Muscle layer of duodenum (tissue), 2 donors: ENCODE data around the gene DMD.

Source experiments
- H3K27ac ChIP-seq: one replicate; pipeline ENCODE4 v1.7.0; 2013; ENCODE audit warnings: mild to moderate bottlenecking, low read length
- H3K27me3 ChIP-seq: one replicate; pipeline ENCODE4 v1.7.0; 2013; ENCODE audit warnings: low read depth, mild to moderate bottlenecking, control low read depth, low read length
- H3K36me3 ChIP-seq, 2 donors: one replicate each; pipeline ENCODE4 v1.7.0; 2013; ENCODE audit warnings: low read length in 2 of 2, control low read depth in 1 of 2, mild to moderate bottlenecking in 1 of 2; ENCODE audit not compliant: insufficient read depth in 2 of 2, control insufficient read depth in 1 of 2
- H3K4me1 ChIP-seq, 2 donors: one replicate each; pipeline ENCODE4 v1.7.0; 2013; ENCODE audit warnings: low read length in 2 of 2, mild to moderate bottlenecking in 2 of 2, control low read depth in 1 of 2, moderate library complexity in 1 of 2; ENCODE audit not compliant: insufficient read depth in 2 of 2, control insufficient read depth in 1 of 2
- H3K4me3 ChIP-seq, 2 donors: one replicate each; pipeline ENCODE4 v1.7.0; 2013; ENCODE audit warnings: low read length in 2 of 2, low read depth in 1 of 2, mild to moderate bottlenecking in 1 of 2
- H3K9me3 ChIP-seq, 2 donors: one replicate each; pipeline ENCODE4 v1.7.0; 2013; ENCODE audit warnings: low read length in 2 of 2, control low read depth in 1 of 2, mild to moderate bottlenecking in 1 of 2; ENCODE audit not compliant: control insufficient read depth in 1 of 2
- donor health status: healthy.

DMD gene

DNA sequence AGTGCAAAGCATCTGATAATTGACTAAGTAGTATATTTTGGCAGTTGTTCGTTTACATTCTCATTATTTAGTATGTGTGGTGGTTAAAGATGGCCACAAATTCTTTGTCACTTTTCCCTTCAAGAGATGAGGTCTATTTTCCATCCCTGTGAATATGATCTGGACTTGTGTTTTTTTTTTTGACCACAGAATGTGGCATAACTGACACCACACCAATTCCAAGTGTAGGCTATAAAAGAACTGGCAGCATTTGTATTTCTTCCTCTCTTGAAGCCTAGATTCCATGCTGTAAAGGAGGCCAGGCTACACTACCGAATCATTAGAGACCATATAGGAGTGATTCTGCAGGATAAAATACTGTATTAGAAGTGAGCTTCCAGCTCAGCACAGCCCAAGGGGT lies 596.6 kb downstream of the DMD start:
- Histone ChIP-seq H3K9me3 (no peaks in the 10 kb centered on the region), H3K4me3 (no peak overlapping the region), H3K27me3 (no peaks in the 10 kb centered on the region), H3K36me3 (no peaks in the 10 kb centered on the region), H3K4me1 (no peaks in the 10 kb centered on the region), H3K27ac (no peak overlapping the region)

GRCh38 chrX:32599156-32599555 lies 612.2 kb downstream of the DMD start:
- Histone ChIP-seq H3K4me3 (no peak overlapping the region), H3K9me3 (no peaks in the 10 kb centered on the region), H3K27ac (no peak overlapping the region), H3K36me3 (no peaks in the 10 kb centered on the region), H3K4me1 (no peaks in the 10 kb centered on the region), H3K27me3 (no peaks in the 10 kb centered on the region)

- Histone ChIP-seq H3K4me3 (no peak overlapping the region), H3K27me3 (no peaks in the 10 kb centered on the region)
Measured at GRCh38 chrX:32598707-32599106, 612.6 kb downstream of the DMD start.

DNA sequence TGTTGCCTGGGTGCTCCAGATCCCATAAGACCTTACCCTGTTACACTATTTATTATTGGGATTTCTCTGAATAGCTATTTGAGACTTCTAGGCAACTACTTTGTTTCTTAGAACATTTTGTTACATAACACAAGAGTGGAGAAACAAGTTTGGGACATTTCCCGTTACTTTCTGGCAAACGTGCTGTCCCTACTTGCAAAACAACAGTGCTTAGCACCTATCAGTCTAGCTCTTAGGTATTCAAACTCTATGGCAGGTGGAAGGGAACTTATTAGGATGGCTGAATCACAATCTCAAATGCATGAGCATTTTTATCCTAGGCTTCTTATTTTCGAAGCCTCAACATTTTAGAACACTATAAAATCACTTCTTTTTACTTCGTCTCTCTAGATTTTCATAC lies 613.6 kb downstream of the DMD start:
- Histone ChIP-seq H3K27ac (no peak overlapping the region), H3K27me3 (no peaks in the 10 kb centered on the region), H3K4me1 (no peaks in the 10 kb centered on the region), H3K9me3 (no peaks in the 10 kb centered on the region), H3K4me3 (no peak overlapping the region), H3K36me3 (no peaks in the 10 kb centered on the region)

More at GRCh38 chrX:32598707-32599106, 612.6 kb downstream of the DMD start:
- no peak overlapping the region for H3K27ac ChIP-seq
- no peaks in the 10 kb centered on the region for H3K4me1 ChIP-seq
- H3K9me3 ChIP-seq, result no peaks in the 10 kb centered on the region
- no peaks in the 10 kb centered on the region for H3K36me3 ChIP-seq

DNA sequence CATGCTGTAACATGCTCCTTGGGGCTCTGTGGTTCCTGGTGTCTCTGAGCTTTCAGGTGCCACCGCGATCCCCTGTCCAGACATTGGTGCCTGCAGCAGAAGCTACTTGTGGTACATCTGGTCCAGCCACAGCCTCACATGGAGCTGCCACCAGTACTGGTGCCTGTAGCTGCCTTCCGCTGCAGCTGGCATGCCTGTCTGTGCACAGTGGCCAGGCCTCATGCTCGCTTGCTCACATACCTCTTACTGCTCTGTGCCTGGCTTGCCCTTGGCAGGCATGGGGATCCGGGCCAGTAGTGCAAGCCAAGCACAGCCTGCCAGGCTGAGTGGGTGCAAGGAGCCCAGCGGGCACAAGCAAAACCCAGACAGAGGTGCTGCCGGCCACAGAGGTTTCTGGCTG lies 618.6 kb downstream of the DMD start:
- H3K27ac ChIP-seq, result no peak overlapping the region
- H3K4me1 ChIP-seq, result no peaks in the 10 kb centered on the region
- H3K9me3 ChIP-seq, result no peaks in the 10 kb centered on the region
- no peaks in the 10 kb centered on the region for H3K27me3 ChIP-seq
- H3K4me3 ChIP-seq, result no peak overlapping the region
- peaks cover 0 to 5% of the 10 kb centered on the region in 2 donors for H3K36me3 ChIP-seq

DNA sequence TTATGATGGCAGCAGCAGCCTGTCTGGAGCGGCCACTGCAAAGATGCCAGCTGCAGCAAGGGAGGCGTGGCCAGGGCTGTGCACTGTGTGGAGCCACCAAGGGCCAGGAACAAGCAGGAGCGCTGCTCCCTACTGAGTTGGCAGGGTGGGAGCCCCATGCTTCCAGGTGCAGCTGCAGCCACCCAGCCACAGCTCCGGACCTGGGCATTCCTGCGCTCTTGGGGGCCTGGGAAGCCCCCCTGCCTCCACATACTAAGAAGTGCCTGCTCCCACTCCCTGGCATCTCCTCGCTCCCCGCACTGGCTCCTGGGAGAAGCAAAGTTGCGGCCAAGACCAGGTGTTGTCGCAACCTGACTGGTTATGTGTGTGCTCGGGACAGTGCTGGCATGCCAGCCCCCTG lies 619.8 kb downstream of the DMD start:
- Histone ChIP-seq H3K27me3 (no peaks in the 10 kb centered on the region), H3K4me3 (no peak overlapping the region), H3K36me3 (peaks cover 0 to 5% of the 10 kb centered on the region in 2 donors), H3K27ac (no peak overlapping the region), H3K9me3 (no peaks in the 10 kb centered on the region), H3K4me1 (no peaks in the 10 kb centered on the region)

- Histone ChIP-seq H3K36me3 (no peaks in the 10 kb centered on the region), H3K27ac (no peak overlapping the region), H3K4me3 (no peak overlapping the region), H3K4me1 (no peaks in the 10 kb centered on the region), H3K27me3 (no peaks in the 10 kb centered on the region), H3K9me3 (no peaks in the 10 kb centered on the region)
Measured at GRCh38 chrX:32582729-32583128, 628.6 kb downstream of the DMD start.

- no peaks in the 10 kb centered on the region for H3K4me1 ChIP-seq
- no peaks in the 10 kb centered on the region for H3K36me3 ChIP-seq
- H3K9me3 ChIP-seq, result no peaks in the 10 kb centered on the region
- H3K4me3 ChIP-seq, result no peak overlapping the region
- H3K27me3 ChIP-seq, result no peaks in the 10 kb centered on the region
- H3K27ac ChIP-seq, result no peak overlapping the region
Measured at GRCh38 chrX:32576885-32577284, 634.5 kb downstream of the DMD start.

- H3K4me3 ChIP-seq, result no peak overlapping the region
- no peaks in the 10 kb centered on the region for H3K27me3 ChIP-seq
- H3K27ac ChIP-seq, result no peak overlapping the region
- no peaks in the 10 kb centered on the region for H3K36me3 ChIP-seq
- H3K4me1 ChIP-seq, result no peaks in the 10 kb centered on the region
- no peaks in the 10 kb centered on the region for H3K9me3 ChIP-seq
Measured at GRCh38 chrX:32572644-32573043, 638.7 kb downstream of the DMD start.

DNA sequence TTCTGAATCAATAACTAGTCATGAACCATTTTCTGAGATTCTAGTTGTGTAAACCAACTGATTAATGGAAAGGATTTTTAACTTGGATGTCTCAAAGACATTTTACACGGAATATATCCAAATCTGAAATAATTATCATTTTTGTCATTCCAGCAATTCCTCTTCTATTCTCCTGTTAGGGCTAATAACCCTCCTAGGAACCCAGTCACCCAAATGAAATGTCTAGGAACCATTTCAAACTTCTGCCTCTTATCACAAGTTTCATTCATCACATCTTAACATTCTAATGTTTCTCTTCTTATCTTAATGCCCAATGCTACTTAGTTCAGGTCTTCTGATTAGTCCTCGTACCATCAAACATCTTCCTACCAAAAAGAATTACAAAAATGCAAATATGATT lies 639.8 kb downstream of the DMD start:
- no peaks in the 10 kb centered on the region for H3K27me3 ChIP-seq
- H3K4me1 ChIP-seq, result no peaks in the 10 kb centered on the region
- no peaks in the 10 kb centered on the region for H3K9me3 ChIP-seq
- no peaks in the 10 kb centered on the region for H3K36me3 ChIP-seq
- H3K27ac ChIP-seq, result no peak overlapping the region
- H3K4me3 ChIP-seq, result no peak overlapping the region

DNA sequence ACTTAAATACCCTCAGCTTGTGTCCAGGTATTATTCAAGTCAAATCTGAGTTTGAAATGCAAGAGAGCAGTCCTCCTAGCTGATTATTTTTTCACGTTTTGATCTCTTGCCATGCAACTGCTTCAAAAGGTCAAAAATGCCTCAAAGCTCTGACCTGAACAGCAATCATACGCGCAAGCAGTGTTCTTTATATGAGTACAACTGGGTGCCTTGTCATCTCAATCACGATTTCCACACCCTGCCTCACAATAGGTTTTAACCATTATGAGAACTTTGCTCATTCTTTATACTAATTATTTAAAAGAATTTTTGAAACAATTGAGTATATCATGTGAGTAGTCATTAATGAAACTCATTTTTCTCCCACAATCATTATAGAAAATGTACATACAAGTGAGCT lies 649.1 kb downstream of the DMD start:
- Histone ChIP-seq H3K4me3 (no peak overlapping the region), H3K36me3 (peaks cover 0 to 3% of the 10 kb centered on the region in 2 donors), H3K27me3 (no peaks in the 10 kb centered on the region), H3K4me1 (no peaks in the 10 kb centered on the region), H3K9me3 (no peaks in the 10 kb centered on the region), H3K27ac (no peak overlapping the region)

DNA sequence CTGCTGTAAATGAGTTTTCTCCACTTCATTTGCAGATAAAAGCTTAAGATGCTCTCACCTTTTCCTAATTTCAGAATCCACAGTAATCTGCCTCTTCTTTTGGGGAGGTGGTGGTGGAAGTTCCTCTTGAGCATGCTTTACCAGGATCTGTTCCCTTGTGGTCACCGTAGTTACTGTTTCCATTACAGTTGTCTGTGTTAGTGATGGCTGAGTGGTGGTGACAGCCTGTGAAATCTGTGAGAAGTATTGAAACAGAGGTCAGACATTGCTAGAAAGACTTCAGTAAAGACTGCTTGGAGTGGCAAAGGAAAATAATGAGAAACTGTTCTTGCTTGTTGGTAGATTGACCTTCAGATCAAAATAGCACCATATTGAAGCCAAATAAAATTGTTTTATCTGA lies 666.2 kb downstream of the DMD start:
- no peaks in the 10 kb centered on the region for H3K9me3 ChIP-seq
- no peaks in the 10 kb centered on the region for H3K4me1 ChIP-seq
- no peaks in the 10 kb centered on the region for H3K27me3 ChIP-seq
- H3K27ac ChIP-seq, result no peak overlapping the region
- no peaks in the 10 kb centered on the region for H3K36me3 ChIP-seq
- H3K4me3 ChIP-seq, result no peak overlapping the region
